GM19238 (cell line): ENCODE results near the gene TMEM209.
"Not testable (repeated sequence)": the region's sequence is repeated elsewhere in the genome, so short reads cannot be mapped to it uniquely, and the experiment has no call there.

Experiments used
- DNase-seq: peaks from one replicate; pipeline ENCODE4 v3.0.0; 2011; ENCODE audit warnings: low spot score; ENCODE audit not compliant: insufficient read length

The TMEM209 gene

DNA sequence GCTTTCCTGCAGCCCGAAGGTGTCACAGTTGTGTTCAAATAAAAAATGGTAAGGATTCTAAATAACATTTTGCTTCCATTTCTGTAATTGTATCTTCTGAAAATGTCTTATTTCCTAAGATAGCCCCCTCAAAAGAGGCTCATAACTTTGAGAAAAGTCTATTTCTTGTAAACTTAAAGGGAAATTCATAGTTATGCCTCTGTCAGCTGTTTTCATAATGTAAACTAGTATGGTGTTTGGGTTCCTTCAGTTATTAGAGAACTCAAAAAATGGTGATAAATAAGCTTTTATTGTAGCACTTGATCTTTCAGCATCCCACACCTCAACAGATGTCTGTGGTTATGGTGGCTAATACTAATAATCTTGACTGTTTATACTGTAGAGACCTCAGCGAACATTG lies 77.8 kb downstream of the TMEM209 start:
- DNase-seq = no peak

DNA sequence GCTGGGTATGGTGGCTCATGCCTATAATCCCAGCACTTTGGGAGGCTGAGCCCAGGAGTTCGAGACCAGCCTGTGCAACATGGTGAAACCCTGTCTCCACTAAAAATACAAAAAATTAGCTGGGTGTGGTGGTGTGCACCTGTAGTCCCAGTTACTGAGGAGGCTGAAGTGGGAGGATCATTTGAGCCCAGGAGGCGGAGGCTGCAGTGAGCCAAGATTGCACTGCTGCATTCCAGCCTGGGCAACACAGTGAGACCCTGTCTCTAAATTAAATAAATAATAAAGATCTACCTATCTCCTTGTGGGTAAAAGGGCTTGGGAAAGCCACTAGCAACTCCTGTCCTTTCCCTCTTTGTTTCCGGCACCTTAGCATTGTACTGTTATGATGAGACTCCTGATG lies 78.4 kb downstream of the TMEM209 start:
- not testable (repeated sequence) for DNase-seq

DNA sequence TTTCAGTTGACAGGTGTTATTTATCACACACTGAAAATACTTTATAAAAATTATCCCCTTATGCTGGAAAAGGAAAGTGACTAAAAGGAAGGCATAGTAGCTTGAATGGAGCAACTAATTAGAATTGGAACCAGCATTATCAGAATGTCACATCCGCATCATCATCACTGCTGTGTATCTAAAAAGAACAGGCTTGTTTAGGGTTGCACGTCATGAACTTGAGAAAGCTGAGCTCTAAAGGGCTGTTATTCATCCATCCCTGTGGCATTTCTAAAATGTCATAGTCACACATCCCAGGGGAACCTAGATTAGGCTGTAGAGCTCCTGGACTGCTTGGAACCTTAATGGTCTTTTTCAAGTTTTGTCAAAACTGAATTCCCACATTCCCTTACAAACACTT lies 80.5 kb downstream of the TMEM209 start:
- DNase-seq = no peak

- DNase-seq = no peak
Observed at GRCh38 chr7:130123501-130123900, 81.7 kb downstream of the TMEM209 start.

- DNase-seq = no peak
Observed at GRCh38 chr7:130118801-130119200, 86.4 kb downstream of the TMEM209 start.

DNA sequence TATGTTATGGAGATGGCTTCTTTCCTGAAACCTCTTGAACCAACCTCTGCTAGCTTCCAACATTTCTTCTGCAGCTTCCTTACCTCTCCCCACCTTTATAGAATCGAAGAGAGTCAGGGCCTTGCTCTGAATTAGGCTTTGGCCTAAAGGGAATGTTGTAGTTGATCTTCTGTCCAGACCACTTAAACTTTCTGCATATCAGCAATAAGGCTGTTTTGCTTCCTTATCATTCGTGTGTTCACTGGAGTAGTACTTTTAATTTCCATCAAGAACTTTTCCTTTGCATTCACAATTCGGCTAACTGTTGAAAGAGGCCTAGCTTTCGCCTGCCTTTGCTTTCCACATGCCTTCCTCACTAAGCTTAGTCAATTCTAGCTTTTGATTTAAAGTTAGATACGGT lies 86.9 kb downstream of the TMEM209 start:
- DNase-seq = no peak

- no peak for DNase-seq
Observed at GRCh38 chr7:130114776-130115175, 90.4 kb downstream of the TMEM209 start.
